GM18861 (cell line): ENCODE measurements around the gene ANXA6.

Source experiments
- ATAC-seq: cut with Tn5 transposase; IDR thresholded peaks from one replicate; pipeline ENCODE4 v1.9.1; 2021; ENCODE audit not compliant: unreplicated experiment

Gene ANXA6

GRCh38 chr5:151084363-151084762 lies 73.2 kb downstream of the ANXA6 start:
- ATAC-seq = no peak

GRCh38 chr5:151083081-151083676 lies 74.4 kb downstream of the ANXA6 start:
- no peak for ATAC-seq

DNA sequence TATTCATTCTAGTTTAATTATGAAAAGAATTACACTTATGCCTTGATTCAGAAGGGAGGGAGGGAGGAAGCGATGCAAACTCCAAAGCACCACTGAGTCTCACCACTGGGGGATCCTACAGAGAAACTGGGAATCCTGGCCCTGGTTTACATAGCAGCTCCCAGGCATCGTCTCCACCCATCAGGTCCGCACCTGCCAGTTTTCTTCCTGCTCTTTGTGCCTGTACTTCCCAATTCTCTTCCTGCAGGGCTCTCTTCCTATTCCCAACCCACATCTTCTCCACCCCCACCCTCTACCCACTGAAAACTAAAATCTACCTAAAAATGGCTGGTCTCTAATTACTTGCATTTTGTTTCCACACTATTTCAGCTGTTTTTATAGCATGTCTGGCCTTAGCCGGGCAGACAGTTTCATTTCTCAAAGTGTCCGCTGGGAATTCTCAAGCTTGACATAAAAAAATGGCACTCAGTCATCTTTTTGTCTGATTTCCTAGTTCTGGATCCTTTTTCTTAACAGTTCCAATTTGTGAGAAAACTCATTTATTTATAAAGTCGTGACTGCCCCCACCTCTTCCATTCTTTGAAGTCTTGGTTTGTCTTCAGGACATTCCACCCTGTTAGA lies 75.2 kb downstream of the ANXA6 start:
- ATAC-seq = no peak

GRCh38 chr5:151081431-151082281 lies 75.9 kb downstream of the ANXA6 start:
- ATAC-seq = no peak

DNA sequence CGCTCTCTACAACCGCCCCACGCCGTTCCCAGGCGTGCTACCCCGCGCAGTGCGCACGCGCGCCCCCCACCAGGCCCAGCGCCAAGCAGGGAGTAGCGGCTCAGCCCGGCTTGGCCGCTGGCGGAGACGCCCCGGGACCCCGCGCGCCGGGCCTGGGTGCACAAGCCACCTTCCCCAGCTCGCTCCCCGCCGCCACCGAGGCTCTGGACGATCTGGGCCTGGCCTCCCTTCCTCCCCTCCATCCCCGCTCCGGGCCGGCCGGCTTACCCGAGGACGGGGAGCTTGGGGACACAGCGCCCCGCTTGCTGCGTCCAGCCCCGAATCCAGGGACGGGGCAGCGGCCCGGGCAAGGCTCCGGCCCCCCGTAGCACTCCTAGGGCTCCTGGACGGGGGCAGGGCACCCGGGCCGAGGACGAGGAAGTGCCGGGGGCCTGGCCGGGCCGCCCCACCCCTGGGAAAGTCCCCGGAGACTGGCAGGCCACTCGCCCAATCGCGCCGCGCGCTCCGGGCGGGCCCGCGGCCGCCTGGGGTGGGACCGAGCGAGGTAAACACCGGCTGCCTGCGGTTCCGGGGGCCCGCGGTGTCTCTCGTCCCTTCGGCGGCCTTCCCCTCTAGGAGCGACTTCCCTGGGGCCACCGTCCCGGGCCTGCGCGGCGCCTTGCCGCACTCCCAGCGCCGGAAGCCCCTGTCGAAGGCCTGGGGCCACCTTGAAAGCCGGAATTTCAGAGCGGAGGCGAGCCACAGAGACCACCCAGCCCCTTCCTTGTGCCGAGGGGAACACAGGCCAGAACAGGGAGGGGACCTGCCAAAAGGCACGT lies 76.8 kb downstream of the ANXA6 start, which contains the start of gene TNIP1:
Gene TNIP1 (minus strand): TSS at position 422 of the 818 bp plus-strand sequence. CDS start 15,939 bp downstream, outside the sequence.
- ATAC-seq = peak; percentile 56

- ATAC-seq = no peak
Observed at GRCh38 chr5:151079838-151080612, 77.6 kb downstream of the ANXA6 start.

DNA sequence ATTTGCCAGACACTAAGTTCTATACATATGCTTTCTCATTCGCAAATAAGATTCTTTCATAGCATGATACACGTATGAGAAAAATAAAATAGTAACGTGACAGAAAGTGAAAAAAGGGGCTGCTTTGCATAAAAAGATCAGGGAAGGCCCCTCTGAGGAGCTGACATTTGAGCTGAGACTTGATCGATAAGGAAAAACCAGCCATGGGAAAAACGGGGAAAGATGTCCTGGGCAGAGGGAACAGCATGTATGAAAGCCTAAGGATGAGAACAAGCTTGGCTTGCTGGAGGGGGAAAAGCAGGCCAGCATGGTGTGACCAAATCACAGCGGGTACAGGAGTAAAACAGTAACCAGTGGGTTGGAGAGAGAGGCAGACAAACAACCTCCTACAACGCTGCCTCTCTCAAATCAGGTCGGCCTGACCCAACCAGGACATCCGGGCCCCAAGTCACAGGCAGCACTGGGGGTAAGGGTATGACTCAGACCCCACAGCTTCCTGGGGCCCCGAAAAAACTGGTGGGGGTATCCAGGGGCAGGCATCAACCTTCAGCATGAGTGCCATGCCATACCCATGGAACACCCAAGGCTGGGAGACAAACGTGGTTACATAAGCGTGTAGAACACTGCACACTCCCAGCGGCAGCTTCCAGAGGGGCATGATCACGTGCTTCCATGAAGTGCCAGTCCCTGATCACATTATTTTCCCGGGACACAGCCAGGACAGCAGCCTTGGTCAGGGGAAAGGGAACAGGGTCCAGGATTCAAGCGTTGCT lies 78.9 kb downstream of the ANXA6 start:
- ATAC-seq = peak; percentile 49

DNA sequence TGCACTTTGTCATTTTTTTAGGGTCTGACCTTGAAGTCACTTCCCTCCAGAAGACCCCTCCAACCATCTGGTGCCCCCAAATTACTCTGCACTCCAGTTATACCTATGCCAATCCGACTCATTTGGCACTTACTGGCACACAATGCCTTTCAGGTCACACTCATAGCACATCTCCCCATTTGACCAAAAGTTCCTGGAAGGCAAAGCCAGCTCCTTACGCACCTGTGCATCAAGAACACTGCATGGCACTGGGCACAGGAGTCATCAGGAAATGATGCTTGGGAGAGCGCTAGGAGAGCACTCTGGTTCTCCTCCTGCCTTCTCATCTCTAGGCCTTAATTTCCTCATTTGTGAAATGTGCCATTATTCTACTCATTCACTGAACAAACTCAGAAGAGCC lies 79.6 kb downstream of the ANXA6 start:
- ATAC-seq = no peak

DNA sequence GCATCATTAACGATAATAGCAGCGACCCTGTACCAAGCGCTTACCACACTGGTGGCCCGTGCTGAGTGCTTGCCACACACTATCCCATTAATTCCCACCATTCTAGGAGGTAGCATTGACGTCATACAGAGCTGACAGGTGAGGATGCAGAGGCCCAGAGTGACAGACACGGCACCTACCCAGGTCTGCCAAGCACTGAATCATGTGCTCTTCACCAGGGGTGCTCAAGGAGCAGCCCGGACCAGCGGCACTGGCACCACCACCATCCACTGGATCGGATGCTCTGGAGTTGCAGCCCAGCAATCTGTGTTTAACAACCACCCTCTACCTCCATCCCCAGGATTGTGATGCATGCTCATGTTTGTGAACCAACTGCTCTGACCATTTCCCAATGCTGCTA lies 80.2 kb downstream of the ANXA6 start:
- ATAC-seq = no peak

- ATAC-seq = no peak
Observed at GRCh38 chr5:151076616-151077015, 81.0 kb downstream of the ANXA6 start.

- ATAC-seq = no peak
Observed at GRCh38 chr5:151075698-151076331, 81.8 kb downstream of the ANXA6 start.

DNA sequence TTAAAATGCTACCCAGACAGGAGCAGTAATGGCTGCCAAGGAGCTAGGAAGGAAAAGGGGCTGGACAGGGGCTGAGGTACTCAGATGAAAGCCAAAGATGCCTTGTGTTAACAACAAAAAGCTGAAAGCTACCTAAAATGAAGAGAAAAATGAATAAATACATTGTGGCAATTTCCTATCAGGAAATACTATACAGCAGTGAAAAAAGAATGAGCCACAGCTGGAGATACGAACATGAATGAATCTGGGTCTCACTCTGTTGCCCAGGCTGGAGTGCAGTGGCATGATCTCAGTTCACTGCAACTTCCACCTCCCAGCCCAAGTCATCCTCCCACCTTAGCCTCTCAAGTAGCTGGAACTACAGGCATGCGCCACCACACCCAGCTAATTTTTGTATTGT lies 83.0 kb downstream of the ANXA6 start:
- no peak for ATAC-seq

GRCh38 chr5:151073280-151073679 lies 84.3 kb downstream of the ANXA6 start:
- no peak for ATAC-seq

DNA sequence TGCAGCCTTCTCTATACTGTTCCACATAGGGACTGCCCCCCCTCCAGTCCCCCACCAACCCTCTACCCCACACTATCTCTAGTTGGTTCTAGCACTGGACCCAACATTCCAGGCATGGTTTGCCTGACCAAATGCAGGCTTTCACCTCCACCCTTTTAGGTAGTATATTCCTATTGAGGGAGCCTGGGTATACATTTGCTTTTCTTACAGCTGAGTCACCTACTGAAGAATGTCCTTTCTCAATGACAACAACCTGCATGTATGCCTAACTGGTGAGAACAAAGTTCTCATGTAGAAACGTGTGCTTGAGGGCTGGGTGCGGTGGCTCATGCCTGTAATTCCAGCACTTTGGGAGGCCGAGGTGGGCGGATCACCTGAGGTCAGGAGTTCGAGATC lies 85.0 kb downstream of the ANXA6 start:
- no peak for ATAC-seq

GRCh38 chr5:151071848-151072629 lies 85.5 kb downstream of the ANXA6 start:
- ATAC-seq = no peak

GRCh38 chr5:151071021-151071420 lies 86.6 kb downstream of the ANXA6 start:
- no peak for ATAC-seq

- ATAC-seq = no peak
Observed at GRCh38 chr5:151070449-151070848, 87.1 kb downstream of the ANXA6 start.

DNA sequence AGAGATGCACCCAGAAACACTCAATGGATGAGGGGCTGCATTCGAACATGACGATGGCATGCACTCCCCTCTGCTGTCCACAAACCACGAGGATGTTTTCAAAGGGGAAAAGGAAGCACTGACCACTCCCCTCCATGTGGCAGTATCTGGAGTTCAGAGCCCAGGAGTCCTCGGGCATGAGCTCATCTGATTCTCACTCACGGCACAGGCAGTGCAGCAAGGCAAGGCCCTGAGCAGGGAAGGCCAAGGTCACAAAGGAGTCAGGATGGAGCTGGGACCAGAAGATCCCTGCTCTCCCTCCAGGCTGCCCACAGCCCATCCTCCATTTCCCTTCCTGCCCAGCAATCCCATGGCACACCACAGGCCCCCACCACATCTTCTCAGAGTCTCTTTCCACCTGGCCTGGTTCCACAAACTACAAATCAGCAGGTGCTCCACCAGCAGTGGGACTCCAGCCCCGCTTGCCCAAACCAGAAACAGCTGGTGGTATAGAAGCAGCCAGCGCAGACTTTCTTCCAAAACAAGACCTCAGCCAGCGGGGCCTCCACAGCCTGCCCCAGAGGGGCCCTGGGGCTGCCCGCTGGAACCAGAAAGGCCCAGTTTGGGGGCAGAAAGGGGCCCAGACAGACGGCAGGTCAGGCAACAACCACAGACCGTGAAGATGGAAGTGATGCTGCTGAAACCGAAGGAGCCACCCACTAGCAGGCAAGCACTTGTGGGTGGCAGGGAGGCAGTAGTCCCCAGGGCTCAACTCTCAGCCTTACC lies 89.0 kb downstream of the ANXA6 start:
- peak; percentile 49 for ATAC-seq
